GM12891 (cell line): ENCODE measurements around the gene PLXNB1.

Experiments used
- PAX5 ChIP-seq: IDR thresholded peaks from 2 replicates; pipeline ENCODE4 v1.6.1; 2011; ENCODE audit warnings: low read length, moderate library complexity, mild to moderate bottlenecking; ENCODE audit not compliant: insufficient read depth, severe bottlenecking
- POLR2A ChIP-seq: IDR thresholded peaks from 2 replicates; pipeline ENCODE4 v1.6.1; 2011; ENCODE audit warnings: low read depth, low read length, control low read depth
- POLR2AphosphoS5 ChIP-seq: IDR thresholded peaks from 2 replicates; pipeline ENCODE4 v1.6.1; 2011; ENCODE audit warnings: low read depth, low read length, control low read depth
- SPI1 ChIP-seq: IDR thresholded peaks from 2 replicates; pipeline ENCODE4 v1.6.1; 2011; ENCODE audit warnings: low read depth, low read length, control low read depth
- TAF1 ChIP-seq: IDR thresholded peaks from 2 replicates; pipeline ENCODE4 v1.6.1; 2011; ENCODE audit warnings: low read depth, low read length, control low read depth

GRCh38 chr3:48361928-48362327, 68.0 kb downstream of the PLXNB1 start:
- TF ChIP-seq POLR2A (no peak), TAF1 (no peak), POLR2AphosphoS5 (no peak), SPI1 (no peak), PAX5 (no peak)
